NCI-H1694 treated with DMSO at 0.1 percent for 48 hours (cell line): ENCODE data around the gene HACD1.

Experiments used
- DNase-seq: peaks from one replicate; lab custom pipeline; 2025; lab: John Stamatoyannopoulos, UW

Gene HACD1

GRCh38 chr10:17580885-17581284 lies 36.3 kb downstream of the HACD1 start:
- DNase-seq: no peak

- DNase-seq: no peak
Observed at GRCh38 chr10:17578603-17579002, 38.6 kb downstream of the HACD1 start.

DNA sequence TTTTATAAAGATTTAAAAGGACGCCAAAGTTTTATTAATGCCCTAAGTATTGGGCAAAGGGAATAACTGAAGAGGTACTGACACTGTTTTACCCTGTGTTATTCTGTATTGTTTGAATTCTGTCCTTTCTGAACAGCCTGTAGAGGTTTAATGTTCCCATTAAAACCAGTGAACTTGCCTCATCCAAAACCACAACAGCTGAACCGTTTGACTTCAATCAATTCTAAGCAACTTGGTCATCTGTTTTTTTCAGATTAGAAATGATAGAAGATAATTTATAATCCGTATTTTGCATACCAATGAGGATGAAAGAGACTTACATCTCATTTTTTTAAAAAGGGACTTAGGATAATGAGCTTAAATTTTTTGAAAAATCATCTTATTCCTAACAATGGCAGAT lies 40.4 kb downstream of the HACD1 start:
- DNase-seq: no peak

DNA sequence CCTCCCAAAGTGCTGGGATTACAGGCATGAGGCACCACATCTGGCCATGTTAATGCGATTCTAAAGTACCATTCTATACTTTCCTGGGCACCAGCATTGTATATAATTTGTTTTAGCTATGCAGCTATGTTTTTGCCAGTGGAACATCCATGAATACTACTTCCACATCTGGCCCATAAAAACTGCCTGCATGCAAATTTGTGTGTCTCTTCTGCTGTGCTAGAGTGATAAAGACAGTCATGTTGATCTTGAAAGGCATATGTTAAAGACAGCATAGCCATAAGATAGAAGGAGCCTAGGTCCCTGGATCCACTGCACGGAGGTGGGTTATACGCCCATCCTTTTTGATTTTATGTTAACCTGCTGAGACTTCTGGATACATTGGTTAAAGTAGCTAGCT lies 52.3 kb downstream of the HACD1 start:
- DNase-seq: no peak

GRCh38 chr10:17563452-17563851 lies 53.7 kb downstream of the HACD1 start:
- DNase-seq: no peak

DNA sequence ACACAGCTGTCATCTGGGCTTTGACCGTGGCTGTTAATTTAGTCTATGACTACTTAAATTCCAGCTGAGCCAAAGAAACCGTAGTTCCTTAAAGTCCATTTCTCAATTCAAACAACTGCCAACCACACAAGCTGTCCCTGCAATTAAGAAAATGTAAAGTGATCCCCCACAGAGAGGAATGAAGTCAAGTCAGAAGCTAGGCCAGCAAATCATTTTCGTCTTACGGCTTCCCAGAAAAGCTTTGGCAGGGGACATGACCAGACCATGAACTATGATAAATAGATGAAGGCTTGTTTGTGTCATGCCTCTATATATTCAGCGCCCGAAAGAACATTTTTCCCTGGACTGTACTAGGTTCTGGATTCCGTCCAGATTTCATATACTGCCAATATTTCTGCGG lies 54.6 kb downstream of the HACD1 start:
- no peak for DNase-seq

DNA sequence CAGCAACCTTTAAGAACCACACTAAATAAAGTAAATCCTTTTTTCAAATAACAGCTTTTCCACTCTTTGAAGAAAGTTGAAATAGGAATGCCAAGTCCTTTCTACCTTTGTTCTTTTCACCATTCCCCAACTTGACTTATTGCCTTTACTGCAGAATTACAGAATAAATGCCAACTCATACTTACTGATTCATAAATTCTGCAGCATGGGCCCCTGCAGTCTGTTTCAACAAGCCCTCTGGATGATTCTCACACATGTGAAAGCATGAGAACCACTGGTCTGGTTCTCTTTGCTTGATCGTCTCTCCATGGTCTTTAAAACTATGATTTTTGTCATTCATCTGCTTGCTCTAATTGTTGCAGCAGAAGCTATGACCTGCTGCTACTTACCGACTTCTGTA lies 56.1 kb downstream of the HACD1 start:
- DNase-seq: no peak

- no peak for DNase-seq
Observed at GRCh38 chr10:17557459-17557858, 59.7 kb downstream of the HACD1 start.

DNA sequence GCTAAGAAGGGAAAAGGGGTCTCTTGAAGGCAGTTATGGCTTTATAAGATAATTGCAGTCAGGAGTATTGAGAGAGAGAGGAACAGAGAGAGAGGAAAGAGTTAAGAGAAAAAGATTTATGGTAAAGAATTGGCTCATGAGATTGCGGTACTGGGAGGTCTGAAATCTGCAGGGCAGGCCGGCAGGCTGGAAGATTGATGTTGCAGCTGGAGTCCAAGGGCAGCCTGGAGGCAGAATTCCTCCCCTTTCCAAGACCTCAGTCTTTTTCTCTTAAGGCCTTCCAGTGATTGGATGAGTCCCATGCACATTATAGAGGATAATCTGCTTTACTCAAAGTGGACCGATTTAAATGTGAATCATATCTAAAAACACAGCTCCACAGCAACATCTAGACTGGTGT lies 68.4 kb downstream of the HACD1 start:
- no peak for DNase-seq

DNA sequence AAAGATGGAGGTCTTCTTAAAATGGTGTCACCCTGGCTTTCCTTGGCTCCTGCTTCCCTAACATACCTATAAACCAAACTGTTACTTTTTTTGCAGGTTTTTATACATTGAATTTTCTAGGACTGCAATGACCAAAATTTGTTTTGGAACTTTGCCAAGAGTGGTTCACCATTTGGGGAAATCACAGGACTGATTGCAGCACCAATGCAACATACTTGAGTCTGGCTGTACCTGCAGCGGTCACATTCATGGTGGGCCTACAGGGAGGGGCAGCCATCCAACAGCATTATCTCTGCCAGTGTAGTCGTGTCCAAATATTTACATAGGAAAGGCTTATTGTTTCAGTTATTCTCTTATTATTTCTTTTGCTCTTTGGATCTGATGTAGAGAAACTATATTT lies 69.0 kb downstream of the HACD1 start:
- no peak for DNase-seq

GRCh38 chr10:17547060-17547459 lies 70.1 kb downstream of the HACD1 start:
- no peak for DNase-seq

GRCh38 chr10:17544465-17544864 lies 72.7 kb downstream of the HACD1 start:
- DNase-seq: no peak
